IPS DF 6.9 (cell line): Measurements from ENCODE around the gene ZNF580.

ENCODE experiments used
- DNase-seq: peaks from one replicate; pipeline ENCODE4 v3.0.0-alpha.2; 2013; ENCODE audit warnings: low read depth, low spot score
- H3K27ac ChIP-seq: one replicate; pipeline ENCODE4 v1.5.1; 2013; ENCODE audit warnings: low read length, control low read depth
- H3K27me3 ChIP-seq: 2 replicates; pipeline ENCODE4 v1.6.1; 2013; ENCODE audit warnings: mild to moderate bottlenecking, low read length; ENCODE audit not compliant: control insufficient read depth, insufficient read depth
- H3K36me3 ChIP-seq: 2 replicates; pipeline ENCODE4 v1.6.1; 2013; ENCODE audit warnings: low read length; ENCODE audit not compliant: control insufficient read depth, insufficient read depth
- H3K4me1 ChIP-seq: 2 replicates; pipeline ENCODE4 v1.6.1; 2013; ENCODE audit warnings: low read length; ENCODE audit not compliant: control insufficient read depth, insufficient read depth
- H3K4me3 ChIP-seq: 2 replicates; pipeline ENCODE4 v1.5.1; 2013; ENCODE audit warnings: mild to moderate bottlenecking, low read length
- H3K9me3 ChIP-seq: 2 replicates; pipeline ENCODE4 v1.6.1; 2013; ENCODE audit warnings: low read length, inconsistent platforms; ENCODE audit not compliant: control insufficient read depth, insufficient read depth
- WGBS: extraction: QIAGEN DNeasy Blood & Tissue Kit; methylation state at CpG from one replicate; pipeline ENCODE4 v1.1.7; 2013; ENCODE audit warnings: mixed read lengths, missing lambda C conversion rate; ENCODE audit not compliant: insufficient read length, insufficient coverage; 5-methylcytosine and 5-hydroxymethylcytosine counted together

Gene ZNF580

GRCh38 chr19:55685776-55686175 lies 45.0 kb downstream of the ZNF580 start:
- DNase-seq = no peak
- Histone ChIP-seq H3K4me3 (no peak overlapping the region), H3K27ac (no peak overlapping the region), H3K4me1 (no peaks in the 10 kb centered on the region), H3K27me3 (no peaks in the 10 kb centered on the region), H3K9me3 (no peaks in the 10 kb centered on the region), H3K36me3 (peaks cover 32% of the 10 kb centered on the region)
- WGBS = no CpG with 5 or more reads among the region's 6 CpGs

- Histone ChIP-seq H3K9me3 (no peaks in the 10 kb centered on the region), H3K4me1 (no peaks in the 10 kb centered on the region), H3K36me3 (peaks cover 30% of the 10 kb centered on the region), H3K27me3 (no peaks in the 10 kb centered on the region), H3K27ac (no peak overlapping the region), H3K4me3 (no peak overlapping the region)
- WGBS = no CpG with 5 or more reads among the region's 29 CpGs
- no peak for DNase-seq
Measured at GRCh38 chr19:55686311-55687050, 45.7 kb downstream of the ZNF580 start.

- no peak overlapping the region for H3K27ac ChIP-seq
- no peak for DNase-seq
- H3K27me3 ChIP-seq = no peaks in the 10 kb centered on the region
- H3K36me3 ChIP-seq = peaks cover 34% of the 10 kb centered on the region
- H3K4me3 ChIP-seq = no peak overlapping the region
- WGBS = no CpG with 5 or more reads among the region's 22 CpGs
- no peaks in the 10 kb centered on the region for H3K9me3 ChIP-seq
- H3K4me1 ChIP-seq = no peaks in the 10 kb centered on the region
Measured at GRCh38 chr19:55687281-55688201, 46.7 kb downstream of the ZNF580 start.

GRCh38 chr19:55688422-55689218 lies 47.8 kb downstream of the ZNF580 start:
- WGBS = no CpG with 5 or more reads among the region's 27 CpGs
- Histone ChIP-seq H3K27me3 (no peaks in the 10 kb centered on the region), H3K9me3 (no peaks in the 10 kb centered on the region), H3K27ac (no peak overlapping the region), H3K4me1 (no peaks in the 10 kb centered on the region), H3K36me3 (peaks cover 42% of the 10 kb centered on the region), H3K4me3 (no peak overlapping the region)
- no peak for DNase-seq

- no peak overlapping the region for H3K27ac ChIP-seq
- DNase-seq = no peak
- no peaks in the 10 kb centered on the region for H3K9me3 ChIP-seq
- no peaks in the 10 kb centered on the region for H3K4me1 ChIP-seq
- no peaks in the 10 kb centered on the region for H3K27me3 ChIP-seq
- WGBS = no CpG with 5 or more reads among the region's 35 CpGs
- peaks cover 46% of the 10 kb centered on the region for H3K36me3 ChIP-seq
- no peak overlapping the region for H3K4me3 ChIP-seq
Measured at GRCh38 chr19:55689411-55690108, 48.8 kb downstream of the ZNF580 start.

GRCh38 chr19:55690109-55690768 lies 49.4 kb downstream of the ZNF580 start:
- WGBS = no CpG with 5 or more reads among the region's 25 CpGs
- Histone ChIP-seq H3K4me1 (no peaks in the 10 kb centered on the region), H3K4me3 (no peak overlapping the region), H3K27ac (no peak overlapping the region), H3K9me3 (no peaks in the 10 kb centered on the region), H3K27me3 (no peaks in the 10 kb centered on the region), H3K36me3 (peaks cover 47% of the 10 kb centered on the region)
- no peak for DNase-seq

GRCh38 chr19:55690769-55691545 lies 50.2 kb downstream of the ZNF580 start:
- no peak for DNase-seq
- Histone ChIP-seq H3K4me3 (no peak overlapping the region), H3K27ac (no peak overlapping the region), H3K4me1 (no peaks in the 10 kb centered on the region), H3K27me3 (no peaks in the 10 kb centered on the region), H3K36me3 (peaks cover 51% of the 10 kb centered on the region), H3K9me3 (no peaks in the 10 kb centered on the region)
- no CpG with 5 or more reads among the region's 31 CpGs for WGBS

- no peaks in the 10 kb centered on the region for H3K27me3 ChIP-seq
- no peaks in the 10 kb centered on the region for H3K4me1 ChIP-seq
- H3K36me3 ChIP-seq = peaks cover 55% of the 10 kb centered on the region
- DNase-seq = no peak
- H3K9me3 ChIP-seq = no peaks in the 10 kb centered on the region
- WGBS = no CpG with 5 or more reads among the region's 31 CpGs
- no peak overlapping the region for H3K27ac ChIP-seq
- no peak overlapping the region for H3K4me3 ChIP-seq
Measured at GRCh38 chr19:55691561-55692481, 51.0 kb downstream of the ZNF580 start.
